Spinal cord (tissue), 10 donors: ENCODE measurements around the gene SYNPO. TPM values are rescaled to one million over a fixed set of nuclear protein-coding genes. Genes with fewer than 3 reads are reported as not detected.
A peak's percentile ranks its signal among the peaks of the same experiment; 100 is the strongest.

Experiments
- DNase-seq, 6 donors: peaks; one replicate each; pipeline versions ENCODE4 v3.0.0 to v3.0.0-alpha.2; 2013 to 2015; ENCODE audit warnings: low spot score in 6 of 6, low read depth in 4 of 6
- H3K27ac ChIP-seq: one replicate; pipeline ENCODE4 v1.5.1; 2013; ENCODE audit warnings: low read depth, low read length, control low read depth
- H3K27me3 ChIP-seq: one replicate; pipeline ENCODE4 v1.6.1; 2013; ENCODE audit warnings: low read length; ENCODE audit not compliant: control insufficient read depth, insufficient read depth
- H3K36me3 ChIP-seq: one replicate; pipeline ENCODE4 v1.6.1; 2013; ENCODE audit warnings: low read length; ENCODE audit not compliant: control insufficient read depth, insufficient read depth
- H3K4me1 ChIP-seq: one replicate; pipeline ENCODE4 v1.6.1; 2013; ENCODE audit warnings: low read length; ENCODE audit not compliant: control insufficient read depth, insufficient read depth
- H3K4me3 ChIP-seq: one replicate; pipeline ENCODE4 v1.5.1; 2013; ENCODE audit warnings: low read depth, low read length, control low read depth
- H3K9me3 ChIP-seq: one replicate; pipeline ENCODE4 v1.6.1; 2013; ENCODE audit warnings: low read length; ENCODE audit not compliant: control insufficient read depth, insufficient read depth
- WGBS: methylation state at CpG from one replicate; pipeline ENCODE4 v1.1.5; 2013; ENCODE audit warnings: missing lambda C conversion rate; ENCODE audit not compliant: insufficient coverage; 5-methylcytosine and 5-hydroxymethylcytosine counted together
- polyA plus RNA-seq, 2 donors: library from polyadenylated mRNA; unstranded; fragments of 120-200 nt; gene quantifications; one replicate each; pipeline ENCODE4 v1.2.1, GENCODE V29; 2013; ENCODE audit not compliant: insufficient read length in 2 of 2
- total RNA-seq, 2 donors: library from RNA; depleted of rRNA in 1 of 2; stranded (reverse); fragments of 120-200 nt in 1 of 2; fragments of >200 nt in 1 of 2; gene quantifications; one replicate each; pipeline versions ENCODE4 v1.2.3 to v1.2.4, GENCODE V29; 2013 to 2014
- donor health status: healthy.

SYNPO gene
- total and polyA plus RNA-seq, 4 donors: 5.3 to 17.4 (median 10.9) TPM

DNA sequence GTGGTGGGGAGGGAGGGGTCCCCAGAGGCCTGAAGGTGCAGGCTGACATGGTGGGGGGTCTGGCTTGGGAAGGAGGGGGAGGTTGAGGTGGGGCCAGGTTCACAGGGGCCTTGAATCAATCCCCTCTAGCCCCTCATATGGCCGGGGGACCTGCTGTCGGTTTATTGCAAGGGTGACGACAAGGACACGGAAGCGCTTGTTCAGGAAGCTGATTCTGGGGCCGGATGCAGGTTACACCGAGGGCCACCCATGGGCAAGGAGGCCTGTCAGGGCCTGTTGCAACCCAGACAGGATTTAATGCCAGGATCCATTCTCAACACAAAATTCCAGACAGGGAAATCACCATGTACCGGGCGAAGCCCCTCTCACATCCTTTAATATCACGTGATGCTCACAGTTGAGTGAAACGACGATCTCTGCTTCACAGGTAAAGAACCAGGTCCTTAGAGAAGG lies 41.6 kb upstream of the SYNPO start:
- no peak overlapping the region for H3K4me3 ChIP-seq
- H3K9me3 ChIP-seq: no peaks in the 10 kb centered on the region
- H3K27me3 ChIP-seq: no peaks in the 10 kb centered on the region
- H3K4me1 ChIP-seq: peaks cover 67% of the 10 kb centered on the region
- no peak overlapping the region for H3K27ac ChIP-seq
- 86% methylated on average over 10 of the region's 12 CpGs for WGBS
- no peak for DNase-seq
- H3K36me3 ChIP-seq: no peaks in the 10 kb centered on the region

DNA sequence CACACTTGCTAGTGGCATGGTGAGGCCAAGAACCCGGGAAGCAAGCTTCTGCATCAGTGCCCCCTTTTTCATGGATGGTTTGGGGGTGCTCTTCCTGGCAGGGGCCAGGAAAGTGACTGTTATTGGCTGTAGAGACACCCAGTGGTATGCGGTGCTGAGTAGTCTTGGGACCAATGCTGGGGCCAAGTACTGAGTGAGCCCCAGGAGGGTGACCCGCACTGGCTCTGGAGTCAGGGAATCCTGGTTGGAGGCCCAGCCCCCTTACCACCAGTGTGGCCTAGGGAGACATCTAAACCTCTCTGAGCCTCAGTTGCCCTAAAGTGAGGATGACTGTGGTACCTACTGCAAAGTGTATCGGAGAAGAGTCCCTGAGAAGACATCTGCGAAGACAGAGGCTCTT lies 41.2 kb upstream of the SYNPO start:
- peaks cover 65% of the 10 kb centered on the region for H3K4me1 ChIP-seq
- no peak overlapping the region for H3K4me3 ChIP-seq
- H3K36me3 ChIP-seq: no peaks in the 10 kb centered on the region
- no peaks in the 10 kb centered on the region for H3K27me3 ChIP-seq
- DNase-seq: no peak
- peak overlapping the region; percentile 92 for H3K27ac ChIP-seq
- 68% methylated on average over 4 of the region's 5 CpGs for WGBS
- no peaks in the 10 kb centered on the region for H3K9me3 ChIP-seq

DNA sequence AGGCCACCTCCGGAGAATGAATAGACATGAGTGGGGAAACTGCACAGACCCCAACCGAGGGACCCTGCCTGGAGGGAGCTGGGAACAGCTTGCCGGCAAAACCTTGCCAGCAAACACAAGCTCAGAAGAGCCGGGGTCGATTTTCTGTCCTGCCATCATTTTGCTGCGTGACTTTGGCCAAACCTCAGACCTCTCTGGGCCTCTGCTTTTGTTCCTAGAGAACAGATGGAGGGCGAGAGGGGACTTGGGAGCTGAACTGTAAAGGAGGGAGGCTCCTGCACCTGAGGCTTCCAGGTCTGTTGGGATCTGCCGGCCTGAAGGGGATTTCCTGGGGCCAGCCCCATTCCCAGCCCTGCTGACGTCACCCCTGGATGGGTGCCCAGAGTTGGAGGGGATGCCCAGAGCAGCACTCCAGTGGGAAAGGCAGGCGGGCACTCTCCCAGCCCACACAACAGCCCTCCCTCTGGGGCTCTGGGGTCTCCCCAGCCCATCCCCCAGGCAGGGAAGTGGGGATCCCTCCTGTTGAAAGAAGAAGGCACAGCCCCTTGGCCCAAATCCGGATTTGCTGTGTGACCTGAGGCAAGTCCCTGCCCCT lies 40.4 kb upstream of the SYNPO start:
- H3K36me3 ChIP-seq: no peaks in the 10 kb centered on the region
- H3K4me3 ChIP-seq: peak overlapping the region; percentile 14
- peaks cover 58% of the 10 kb centered on the region for H3K4me1 ChIP-seq
- WGBS: 55% methylated on average over 11 of the region's 11 CpGs
- H3K9me3 ChIP-seq: no peaks in the 10 kb centered on the region
- H3K27ac ChIP-seq: peak overlapping the region; percentile 92
- peak in 5 of 6 donors; percentile 53 to 91 (median 66) for DNase-seq
- H3K27me3 ChIP-seq: no peaks in the 10 kb centered on the region

DNA sequence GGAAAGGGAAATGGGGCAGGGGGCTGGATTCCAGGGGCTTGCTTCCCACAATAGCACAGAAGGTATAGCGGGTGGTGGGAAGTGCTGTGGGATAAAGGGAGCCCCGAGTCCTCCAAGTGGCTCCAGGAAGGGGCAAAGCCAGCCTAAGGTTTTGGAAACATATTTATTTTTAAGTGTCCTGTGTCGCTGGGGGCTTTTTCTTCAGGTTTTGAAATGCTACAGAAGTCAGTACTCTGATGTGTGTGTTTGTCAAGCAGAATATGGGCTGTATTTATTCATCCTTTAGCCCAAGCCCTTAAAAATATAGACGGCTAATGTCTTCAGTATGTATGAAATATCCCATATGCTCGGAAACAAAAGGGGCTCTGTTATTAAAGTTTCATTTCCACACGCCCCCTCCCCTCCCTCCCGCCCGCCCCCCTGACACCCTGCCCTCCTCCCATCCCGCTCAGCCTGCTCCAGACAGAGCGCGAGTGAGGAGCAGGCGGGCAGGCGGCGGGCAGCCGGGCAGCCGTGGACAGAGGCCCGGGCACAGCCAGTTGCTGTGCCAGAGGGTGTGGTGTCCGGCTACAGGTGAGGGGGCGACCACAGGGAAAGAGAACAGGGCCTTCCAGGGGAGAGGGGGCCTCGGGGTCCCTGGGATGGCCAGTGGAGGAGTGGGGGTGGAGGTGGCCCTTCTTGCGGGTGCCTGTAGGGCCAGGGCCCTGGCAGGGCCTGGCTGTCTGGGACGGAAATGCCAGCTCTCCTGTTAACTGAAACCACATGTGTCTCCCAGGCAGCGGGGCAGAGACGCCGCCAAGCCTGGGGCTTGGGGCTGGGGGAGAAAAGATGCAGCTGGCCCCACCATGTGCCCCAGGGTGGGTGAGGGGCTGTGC lies 39.6 kb upstream of the SYNPO start:
- no peaks in the 10 kb centered on the region for H3K9me3 ChIP-seq
- no peaks in the 10 kb centered on the region for H3K36me3 ChIP-seq
- no peaks in the 10 kb centered on the region for H3K27me3 ChIP-seq
- peak overlapping the region; percentile 40 for H3K4me3 ChIP-seq
- WGBS: 37% methylated on average over 12 of the region's 25 CpGs
- peaks cover 51% of the 10 kb centered on the region for H3K4me1 ChIP-seq
- peak overlapping the region; percentile 92 for H3K27ac ChIP-seq
- DNase-seq: no peak

DNA sequence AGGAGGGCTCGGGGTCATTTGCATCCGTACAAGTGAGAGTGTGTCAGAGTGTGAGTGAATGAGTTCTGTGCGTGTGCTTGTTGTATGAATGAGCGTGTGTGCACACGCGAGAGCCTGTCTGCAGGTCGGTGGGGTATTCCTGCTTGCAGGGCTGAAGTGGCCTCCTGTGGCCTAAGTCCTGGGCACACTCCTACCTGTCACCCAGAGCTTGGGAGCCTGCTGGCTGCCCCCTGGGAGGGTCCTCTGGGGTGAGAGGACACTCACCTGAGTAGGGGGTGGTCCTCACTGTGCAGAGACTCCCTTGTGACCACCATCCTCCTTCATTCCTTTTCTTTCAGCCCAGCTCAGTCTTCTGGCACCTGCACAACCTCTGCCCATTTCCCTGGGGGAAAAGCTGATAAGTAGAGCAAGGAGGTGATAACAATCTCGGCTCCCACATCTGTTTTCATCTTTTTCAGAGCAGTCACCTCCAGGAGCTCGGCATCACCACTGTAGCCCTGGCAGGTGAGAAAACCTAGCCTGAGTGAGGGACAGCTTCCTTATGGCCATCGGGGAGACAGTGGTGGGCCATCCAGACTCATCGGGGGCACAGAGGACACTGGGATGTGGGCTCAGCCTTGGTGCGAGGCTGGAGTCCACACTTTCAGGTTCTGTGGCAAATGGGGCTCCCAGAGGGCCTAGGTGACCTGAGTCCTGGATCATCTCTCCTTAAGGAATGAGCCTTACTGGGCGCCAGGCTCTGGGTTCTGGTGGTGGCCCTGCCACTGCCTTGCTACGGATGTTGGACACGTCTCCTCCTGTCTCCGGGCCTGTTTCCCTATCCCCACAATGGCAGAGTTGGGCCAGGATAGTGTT lies 38.7 kb upstream of the SYNPO start:
- H3K4me3 ChIP-seq: peak overlapping the region; percentile 40
- H3K27me3 ChIP-seq: no peaks in the 10 kb centered on the region
- H3K36me3 ChIP-seq: no peaks in the 10 kb centered on the region
- no peak for DNase-seq
- H3K4me1 ChIP-seq: peaks cover 45% of the 10 kb centered on the region
- H3K27ac ChIP-seq: peak overlapping the region; percentile 60
- H3K9me3 ChIP-seq: no peaks in the 10 kb centered on the region
- 81% methylated on average over 15 of the region's 16 CpGs for WGBS

DNA sequence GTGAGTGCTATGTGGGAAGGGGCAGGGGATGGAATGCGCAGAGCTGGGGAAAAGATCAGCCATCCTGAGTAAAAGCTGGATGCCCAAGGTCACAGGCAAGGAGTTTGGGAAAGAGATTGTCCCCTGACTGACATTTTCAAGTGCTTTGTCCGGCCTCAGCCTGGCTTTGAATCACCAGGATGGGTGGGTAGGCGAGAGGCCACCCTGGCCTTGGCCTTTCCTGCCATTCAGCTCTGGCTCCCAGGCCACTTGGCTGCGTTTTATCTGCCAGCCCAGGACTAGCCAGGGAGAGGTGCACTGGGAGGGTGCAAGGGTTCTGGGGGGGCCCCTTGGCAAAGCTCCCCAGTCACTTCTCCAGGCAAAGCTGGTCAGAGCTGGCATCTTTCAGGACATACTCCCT lies 37.4 kb upstream of the SYNPO start:
- H3K4me3 ChIP-seq: no peak overlapping the region
- H3K4me1 ChIP-seq: peaks cover 41% of the 10 kb centered on the region
- no peaks in the 10 kb centered on the region for H3K36me3 ChIP-seq
- no peaks in the 10 kb centered on the region for H3K9me3 ChIP-seq
- WGBS: 82% methylated on average over 4 of the region's 4 CpGs
- H3K27ac ChIP-seq: no peak overlapping the region
- no peaks in the 10 kb centered on the region for H3K27me3 ChIP-seq
- DNase-seq: no peak

DNA sequence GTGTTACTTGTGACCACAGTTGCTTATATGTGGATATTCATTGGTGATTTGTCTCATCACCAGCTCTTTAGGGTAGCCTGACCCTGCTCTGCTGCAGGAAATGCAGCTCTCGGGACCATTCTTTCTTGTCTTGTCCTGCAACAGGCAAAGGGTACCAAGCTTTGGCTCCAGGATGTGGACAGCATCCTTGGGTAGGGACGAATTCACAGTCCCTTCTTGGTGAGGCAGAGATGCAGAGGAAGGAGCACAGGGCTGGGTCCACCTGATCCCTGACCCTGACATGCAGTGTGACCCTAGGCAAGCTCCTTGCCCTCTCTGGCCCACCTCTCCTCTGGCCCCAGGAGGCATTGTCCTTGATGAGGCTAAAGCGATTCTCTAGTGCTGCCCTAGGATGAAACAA lies 37.0 kb upstream of the SYNPO start:
- H3K9me3 ChIP-seq: no peaks in the 10 kb centered on the region
- H3K27ac ChIP-seq: no peak overlapping the region
- WGBS: 83% methylated on average over 3 of the region's 3 CpGs
- peaks cover 39% of the 10 kb centered on the region for H3K4me1 ChIP-seq
- DNase-seq: no peak
- no peaks in the 10 kb centered on the region for H3K27me3 ChIP-seq
- no peaks in the 10 kb centered on the region for H3K36me3 ChIP-seq
- H3K4me3 ChIP-seq: no peak overlapping the region

DNA sequence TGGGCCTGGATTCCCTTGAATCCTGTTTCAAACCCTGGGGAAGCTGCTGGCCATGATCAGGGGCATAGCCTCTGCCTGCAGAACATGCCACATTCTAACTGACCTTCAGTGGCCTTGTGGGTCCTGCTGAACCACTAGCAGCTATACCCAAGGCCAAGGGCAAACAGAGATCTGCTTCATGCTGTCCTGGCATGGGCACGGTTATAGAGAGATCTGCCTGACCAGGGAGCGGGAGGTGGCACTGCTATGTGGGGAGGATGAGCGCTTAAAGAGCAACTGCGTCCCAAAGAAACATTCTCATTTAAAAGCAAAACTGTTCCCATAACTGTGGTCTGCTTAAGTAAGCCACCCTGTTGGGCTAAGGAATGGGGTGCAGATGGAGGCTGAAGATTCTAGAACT lies 36.5 kb upstream of the SYNPO start:
- DNase-seq: no peak
- 88% methylated on average over 2 of the region's 4 CpGs for WGBS
- no peak overlapping the region for H3K27ac ChIP-seq
- no peaks in the 10 kb centered on the region for H3K36me3 ChIP-seq
- H3K9me3 ChIP-seq: no peaks in the 10 kb centered on the region
- H3K27me3 ChIP-seq: no peaks in the 10 kb centered on the region
- no peak overlapping the region for H3K4me3 ChIP-seq
- H3K4me1 ChIP-seq: peaks cover 36% of the 10 kb centered on the region

DNA sequence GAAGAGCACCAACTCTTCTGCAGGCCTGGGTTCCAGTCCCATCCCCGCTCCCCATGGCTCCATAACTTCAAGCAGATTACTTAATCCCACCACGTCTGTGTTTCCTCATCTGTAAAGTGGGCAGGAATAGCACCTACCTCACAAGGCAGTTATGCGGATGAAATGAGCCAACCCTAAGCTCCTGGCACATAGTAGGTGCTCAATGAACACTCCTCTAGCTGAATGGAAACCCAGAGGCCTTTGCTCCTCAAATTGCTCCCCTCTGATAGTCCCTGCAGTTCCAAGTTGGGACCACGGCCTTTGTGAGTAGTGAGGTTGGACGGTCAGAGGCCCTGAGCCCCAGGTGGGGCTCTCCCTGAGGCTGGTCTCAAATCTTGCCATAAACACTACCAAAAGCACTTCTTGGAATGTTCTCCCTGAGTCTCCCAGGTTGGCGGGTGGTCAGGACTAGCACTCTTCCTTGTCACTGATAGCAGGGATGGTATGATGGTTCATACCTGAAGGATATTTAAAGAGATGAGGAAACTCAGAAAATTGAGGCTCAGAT lies 35.5 kb upstream of the SYNPO start:
- H3K4me1 ChIP-seq: peaks cover 33% of the 10 kb centered on the region
- no peaks in the 10 kb centered on the region for H3K9me3 ChIP-seq
- DNase-seq: no peak
- H3K27me3 ChIP-seq: no peaks in the 10 kb centered on the region
- H3K36me3 ChIP-seq: no peaks in the 10 kb centered on the region
- H3K27ac ChIP-seq: no peak overlapping the region
- 97% methylated on average over 3 of the region's 6 CpGs for WGBS
- H3K4me3 ChIP-seq: no peak overlapping the region
